ENCODE measurements around the gene DOK6.
"Not testable (repeated sequence)": the region's sequence is repeated elsewhere in the genome, so short reads cannot be mapped to it uniquely, and the experiment has no call there.

Gene DOK6

GRCh38 chr18:69631281-69631680 is 230.6 kb downstream of the DOK6 start:
- DNase-seq, result no peak

- no peak for DNase-seq
Observed at GRCh38 chr18:69635482-69635881, 234.8 kb downstream of the DOK6 start.

- no peak for DNase-seq
Observed at GRCh38 chr18:69636529-69637301, 236.0 kb downstream of the DOK6 start.

- DNase-seq, result no peak
Observed at GRCh38 chr18:69638056-69638455, 237.4 kb downstream of the DOK6 start.

GRCh38 chr18:69647702-69648101 is 247.0 kb downstream of the DOK6 start:
- no peak for DNase-seq

- peak; percentile 59 for DNase-seq
Observed at GRCh38 chr18:69648486-69648885, 247.8 kb downstream of the DOK6 start.

- no peak for DNase-seq
Observed at GRCh38 chr18:69649684-69650083, 249.0 kb downstream of the DOK6 start.

- no peak for DNase-seq
Observed at GRCh38 chr18:69651243-69651642, 250.6 kb downstream of the DOK6 start.

- DNase-seq, result no peak
Observed at GRCh38 chr18:69655816-69656215, 255.1 kb downstream of the DOK6 start.

- DNase-seq, result no peak
Observed at GRCh38 chr18:69658103-69658502, 257.4 kb downstream of the DOK6 start.

GRCh38 chr18:69658685-69659084 is 258.0 kb downstream of the DOK6 start:
- DNase-seq, result no peak

- DNase-seq, result peak; percentile 83
Observed at GRCh38 chr18:69659142-69659651, 258.5 kb downstream of the DOK6 start.

- not testable (repeated sequence) for DNase-seq
Observed at GRCh38 chr18:69662090-69662489, 261.4 kb downstream of the DOK6 start.

- DNase-seq, result no peak
Observed at GRCh38 chr18:69664399-69664798, 263.7 kb downstream of the DOK6 start.

- DNase-seq, result no peak
Observed at GRCh38 chr18:69674292-69674877, 273.7 kb downstream of the DOK6 start.

GRCh38 chr18:69674966-69675365 is 274.3 kb downstream of the DOK6 start:
- no peak for DNase-seq

GRCh38 chr18:69677595-69677994 is 276.9 kb downstream of the DOK6 start:
- no peak for DNase-seq

- DNase-seq, result no peak
Observed at GRCh38 chr18:69680123-69680522, 279.4 kb downstream of the DOK6 start.

GRCh38 chr18:69683176-69683575 is 282.5 kb downstream of the DOK6 start:
- DNase-seq, result no peak

GRCh38 chr18:69684789-69685188 is 284.1 kb downstream of the DOK6 start:
- no peak for DNase-seq

GRCh38 chr18:69686861-69687260 is 286.2 kb downstream of the DOK6 start:
- no peak for DNase-seq

GRCh38 chr18:69689121-69689759 is 288.6 kb downstream of the DOK6 start:
- DNase-seq, result no peak

- DNase-seq, result no peak
Observed at GRCh38 chr18:69691008-69691760, 290.5 kb downstream of the DOK6 start.

Data from NCI-H1417 treated with DMSO at 0.1 percent for 48 hours (cell line).